Neural crest cell (in vitro differentiated cells): ENCODE data around the gene ITGB8. TPM values are rescaled to one million over a fixed set of nuclear protein-coding genes. Genes with fewer than 3 reads are reported as not detected.

Experiments used
- DNase-seq: peaks from one replicate; pipeline ENCODE4 v3.0.0; 2021; ENCODE audit warnings: low read depth, mixed read lengths, low spot score
- H3K27ac Mint-ChIP-seq: one replicate; pipeline ENCODE4 v1.8.0; 2021; ENCODE audit warnings: mild to moderate bottlenecking, mixed read lengths; ENCODE audit not compliant: unreplicated experiment
- H3K27me3 Mint-ChIP-seq: 2 replicates; pipeline ENCODE4 v1.8.0; 2021; ENCODE audit warnings: low read depth, mild to moderate bottlenecking, mixed read lengths
- H3K36me3 Mint-ChIP-seq: 2 replicates; pipeline ENCODE4 v1.8.0; 2021; ENCODE audit warnings: low read depth, mild to moderate bottlenecking, mixed read lengths
- H3K4me1 Mint-ChIP-seq: 2 replicates; pipeline ENCODE4 v1.8.0; 2021; ENCODE audit warnings: mixed read lengths
- H3K4me3 Mint-ChIP-seq: one replicate; pipeline ENCODE4 v1.8.0; 2021; ENCODE audit warnings: mild to moderate bottlenecking, mixed read lengths
- H3K9me3 Mint-ChIP-seq: 2 replicates; pipeline ENCODE4 v1.8.0; 2021; ENCODE audit warnings: mixed read lengths
- total RNA-seq: library from RNA; stranded (reverse); gene quantifications from 2 replicates; pipeline ENCODE4 v1.2.1, GENCODE V29; 2021
- TF ChIP-seq, protein P1 (sequence below): fragments of 200-600 bp; sonication (generic); conservative IDR thresholded peaks from 2 replicates; pipeline ENCODE4 v1.5.0; 2021; ENCODE audit warnings: antibody characterized with exemption, mild to moderate bottlenecking

The ITGB8 gene
- total RNA-seq, 1 donor from 2014 or later: 19.9 TPM

DNA sequence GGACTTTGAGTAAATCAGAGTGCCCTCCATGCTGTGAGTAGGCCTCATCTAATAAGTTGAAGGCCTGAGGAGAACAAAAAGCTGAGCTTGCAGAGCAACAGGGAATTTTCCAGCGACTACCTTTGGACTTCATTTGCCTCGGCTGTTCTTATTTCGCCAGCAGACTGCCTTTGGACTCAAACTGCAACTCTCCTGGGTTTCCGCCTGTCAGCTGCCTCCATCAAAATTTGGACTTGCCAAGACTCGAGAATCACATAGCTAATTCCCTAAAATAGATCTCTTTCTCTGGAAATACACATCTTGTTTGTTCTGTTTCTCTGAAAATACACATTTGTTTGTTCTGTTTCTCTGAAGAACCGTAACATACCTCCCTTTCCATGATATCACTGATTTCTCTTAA, 93.8 kb downstream of the ITGB8 start:
- Mint-ChIP-seq H3K27me3 (no peaks in the 10 kb centered on the region), H3K36me3 (no peaks in the 10 kb centered on the region), H3K4me3 (no peak overlapping the region), H3K4me1 (no peaks in the 10 kb centered on the region), H3K9me3 (no peaks in the 10 kb centered on the region), H3K27ac (no peak overlapping the region)
- DNase-seq: no peak
- TF ChIP-seq, protein P1, sequence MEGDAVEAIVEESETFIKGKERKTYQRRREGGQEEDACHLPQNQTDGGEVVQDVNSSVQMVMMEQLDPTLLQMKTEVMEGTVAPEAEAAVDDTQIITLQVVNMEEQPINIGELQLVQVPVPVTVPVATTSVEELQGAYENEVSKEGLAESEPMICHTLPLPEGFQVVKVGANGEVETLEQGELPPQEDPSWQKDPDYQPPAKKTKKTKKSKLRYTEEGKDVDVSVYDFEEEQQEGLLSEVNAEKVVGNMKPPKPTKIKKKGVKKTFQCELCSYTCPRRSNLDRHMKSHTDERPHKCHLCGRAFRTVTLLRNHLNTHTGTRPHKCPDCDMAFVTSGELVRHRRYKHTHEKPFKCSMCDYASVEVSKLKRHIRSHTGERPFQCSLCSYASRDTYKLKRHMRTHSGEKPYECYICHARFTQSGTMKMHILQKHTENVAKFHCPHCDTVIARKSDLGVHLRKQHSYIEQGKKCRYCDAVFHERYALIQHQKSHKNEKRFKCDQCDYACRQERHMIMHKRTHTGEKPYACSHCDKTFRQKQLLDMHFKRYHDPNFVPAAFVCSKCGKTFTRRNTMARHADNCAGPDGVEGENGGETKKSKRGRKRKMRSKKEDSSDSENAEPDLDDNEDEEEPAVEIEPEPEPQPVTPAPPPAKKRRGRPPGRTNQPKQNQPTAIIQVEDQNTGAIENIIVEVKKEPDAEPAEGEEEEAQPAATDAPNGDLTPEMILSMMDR: no peak

DNA sequence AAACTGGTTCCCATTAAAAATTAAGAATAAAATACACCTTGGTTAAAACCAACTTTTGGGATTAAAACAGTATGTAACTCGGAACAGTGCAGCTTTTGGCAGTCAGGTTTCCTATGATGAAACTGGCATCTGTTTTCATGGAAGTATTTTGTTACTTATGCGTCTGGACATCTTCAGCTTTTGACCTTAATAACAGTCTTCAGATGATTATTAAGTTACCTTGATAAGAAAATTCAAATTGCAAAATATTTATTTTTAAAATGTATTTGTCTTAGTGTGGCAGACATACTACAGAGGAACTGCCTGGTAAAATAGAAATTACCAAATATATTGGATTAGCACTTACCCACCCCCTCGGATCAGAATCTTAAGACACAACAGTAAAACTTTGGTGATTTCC, 100.0 kb downstream of the ITGB8 start:
- Mint-ChIP-seq H3K9me3 (no peaks in the 10 kb centered on the region), H3K4me3 (no peak overlapping the region), H3K4me1 (no peaks in the 10 kb centered on the region), H3K27me3 (no peaks in the 10 kb centered on the region), H3K27ac (no peak overlapping the region), H3K36me3 (no peaks in the 10 kb centered on the region)
- TF ChIP-seq, protein P1: no peak
- no peak for DNase-seq

DNA sequence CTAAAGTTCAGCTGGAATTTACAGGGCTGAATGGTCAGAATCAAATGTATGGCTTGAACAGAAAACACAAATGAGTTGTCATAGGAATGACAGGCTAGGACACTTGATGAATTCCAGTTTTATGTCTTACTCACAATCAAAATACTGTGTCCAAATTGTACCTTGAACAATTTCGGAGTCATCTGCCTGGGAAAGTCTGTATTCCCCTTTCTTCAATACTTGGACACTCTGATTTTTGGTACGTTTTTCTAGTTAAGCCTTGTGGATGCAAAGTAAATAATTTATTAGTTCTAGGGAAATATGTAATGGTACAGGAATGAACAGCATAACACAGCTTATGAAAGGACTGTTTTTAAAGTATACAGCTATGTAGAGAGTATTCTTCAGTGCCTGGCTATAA, 100.4 kb downstream of the ITGB8 start:
- no peaks in the 10 kb centered on the region for H3K9me3 Mint-ChIP-seq
- no peak for DNase-seq
- TF ChIP-seq, protein P1: no peak
- H3K4me3 Mint-ChIP-seq: no peak overlapping the region
- H3K4me1 Mint-ChIP-seq: no peaks in the 10 kb centered on the region
- H3K27ac Mint-ChIP-seq: no peak overlapping the region
- no peaks in the 10 kb centered on the region for H3K27me3 Mint-ChIP-seq
- no peaks in the 10 kb centered on the region for H3K36me3 Mint-ChIP-seq

DNA sequence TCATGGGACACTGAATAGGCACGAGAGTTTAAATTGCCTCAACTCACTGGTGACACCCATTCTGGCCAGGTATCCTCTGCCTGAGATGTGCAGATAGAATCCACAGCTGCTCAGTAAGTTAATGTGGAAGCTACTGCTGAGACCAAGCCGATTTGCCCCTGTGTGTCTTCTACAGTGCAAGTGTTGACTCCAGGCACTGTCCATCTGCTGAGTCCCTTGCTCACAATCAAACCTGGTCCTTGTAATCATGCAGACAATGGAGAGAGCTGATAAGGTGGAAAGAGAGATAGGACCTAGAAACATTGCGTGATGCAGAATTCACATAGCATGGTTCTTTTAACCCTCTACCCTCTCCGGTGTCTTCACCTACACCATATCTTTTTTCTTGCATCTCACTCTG, 101.4 kb downstream of the ITGB8 start:
- H3K27me3 Mint-ChIP-seq: no peaks in the 10 kb centered on the region
- no peaks in the 10 kb centered on the region for H3K36me3 Mint-ChIP-seq
- no peak overlapping the region for H3K4me3 Mint-ChIP-seq
- H3K4me1 Mint-ChIP-seq: no peaks in the 10 kb centered on the region
- H3K27ac Mint-ChIP-seq: no peak overlapping the region
- no peak for DNase-seq
- TF ChIP-seq, protein P1: no peak
- H3K9me3 Mint-ChIP-seq: no peaks in the 10 kb centered on the region

DNA sequence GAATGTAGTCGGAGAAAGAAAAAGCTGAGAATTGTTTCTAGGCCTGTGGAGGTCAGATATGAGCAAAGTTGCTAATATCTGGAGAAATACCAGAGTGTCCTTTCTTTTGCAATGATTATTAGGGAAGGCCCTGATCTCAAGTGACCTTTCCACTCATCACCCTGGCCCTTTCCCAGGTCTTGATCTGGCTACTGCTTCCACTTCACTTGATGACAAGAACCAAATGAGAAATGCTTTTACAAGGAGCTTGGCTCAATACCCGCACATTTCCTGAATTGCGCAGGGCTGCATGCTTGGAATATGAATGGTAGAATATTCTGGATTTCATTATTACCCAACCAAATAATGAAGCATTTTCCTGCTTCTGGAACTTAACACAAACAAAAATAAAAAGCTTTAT, 104.6 kb downstream of the ITGB8 start:
- Mint-ChIP-seq H3K27me3 (no peaks in the 10 kb centered on the region), H3K27ac (no peak overlapping the region), H3K4me3 (no peak overlapping the region), H3K9me3 (no peaks in the 10 kb centered on the region), H3K4me1 (peaks cover 4% of the 10 kb centered on the region), H3K36me3 (no peaks in the 10 kb centered on the region)
- TF ChIP-seq, protein P1: no peak
- no peak for DNase-seq

DNA sequence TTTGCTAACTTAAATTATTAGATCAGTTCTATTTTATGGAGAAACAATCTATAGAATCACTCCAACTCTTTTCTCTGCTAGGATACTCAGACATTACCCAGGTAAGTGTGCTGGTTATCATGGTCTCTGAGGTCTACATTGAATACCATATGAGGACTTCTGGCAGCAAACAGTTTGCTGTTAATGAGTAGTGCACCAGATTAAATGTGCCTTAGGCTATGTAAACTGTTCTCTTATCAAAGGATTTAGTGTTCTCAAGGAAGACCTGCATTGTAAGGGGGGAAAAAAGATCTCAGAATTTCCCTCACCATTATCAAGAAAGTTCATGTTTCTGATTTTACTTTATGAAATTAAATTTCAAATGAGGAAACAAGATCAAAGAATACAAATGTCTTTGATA, 107.5 kb downstream of the ITGB8 start:
- Mint-ChIP-seq H3K36me3 (no peaks in the 10 kb centered on the region), H3K27ac (no peak overlapping the region), H3K27me3 (no peaks in the 10 kb centered on the region), H3K9me3 (peaks cover 8% of the 10 kb centered on the region), H3K4me1 (peaks cover 4% of the 10 kb centered on the region), H3K4me3 (no peak overlapping the region)
- TF ChIP-seq, protein P1: no peak
- DNase-seq: no peak
